HEK293T (cell line): ENCODE measurements around the gene CLASP2.
A peak's percentile ranks its signal among the peaks of the same experiment; 100 is the strongest.

Source experiments
- CTCF ChIA-PET: fragments of 350-600 bp; formaldehyde crosslinking; extraction: SDS; loops from one replicate; lab custom pipeline; 2021; ENCODE audit warnings: antibody characterized with exemption, inconsistent platforms; lab: Yijun Ruan, JAX
- POLR2A ChIA-PET: fragments of 350-600 bp; formaldehyde crosslinking; extraction: SDS; loops from one replicate; lab custom pipeline; 2020; ENCODE audit warnings: antibody characterized with exemption, inconsistent platforms; lab: Yijun Ruan, JAX
- DNase-seq: peaks from one replicate; pipeline ENCODE4 v3.0.0; 2012; ENCODE audit warnings: mixed read lengths; ENCODE audit errors: extremely low spot score
- ARNT ChIP-seq: fragments of 450-650 bp; IDR thresholded peaks from 2 replicates; pipeline ENCODE4 v1.6.1; 2017; ENCODE audit warnings: mild to moderate bottlenecking
- BHLHE40 ChIP-seq: fragments of 450-650 bp; IDR thresholded peaks from 2 replicates; pipeline ENCODE4 v1.6.1; 2016; ENCODE audit warnings: mild to moderate bottlenecking, moderate library complexity, borderline replicate concordance
- CTBP1 ChIP-seq: fragments of 450-650 bp; IDR thresholded peaks from 2 replicates; pipeline ENCODE4 v1.6.1; 2016; ENCODE audit warnings: borderline replicate concordance
- ELF4 ChIP-seq: fragments of 450-650 bp; IDR thresholded peaks from 2 replicates; pipeline ENCODE4 v1.6.1; 2017; ENCODE audit warnings: antibody characterized with exemption
- FOXA1 ChIP-seq: fragments of 450-650 bp; IDR thresholded peaks from 2 replicates; pipeline ENCODE4 v1.6.1; 2016; ENCODE audit warnings: mild to moderate bottlenecking
- FOXK2 ChIP-seq: fragments of 450-650 bp; IDR thresholded peaks from 2 replicates; pipeline ENCODE4 v1.6.1; 2016; ENCODE audit warnings: mild to moderate bottlenecking
- FOXM1 ChIP-seq: fragments of 450-650 bp; IDR thresholded peaks from 2 replicates; pipeline ENCODE4 v1.6.1; 2017; ENCODE audit warnings: mild to moderate bottlenecking, borderline replicate concordance
- HDGF ChIP-seq: fragments of 450-650 bp; IDR thresholded peaks from 2 replicates; pipeline ENCODE4 v1.6.1; 2017; ENCODE audit warnings: antibody characterized with exemption, borderline replicate concordance
- L3MBTL2 ChIP-seq: fragments of 450-650 bp; conservative IDR thresholded peaks from 2 replicates; pipeline ENCODE4 v1.6.1; 2016; ENCODE audit warnings: mild to moderate bottlenecking
- LEF1 ChIP-seq: fragments of 450-650 bp; IDR thresholded peaks from 2 replicates; pipeline ENCODE4 v1.6.1; 2017; ENCODE audit warnings: mild to moderate bottlenecking, borderline replicate concordance
- NFRKB ChIP-seq: fragments of 450-650 bp; IDR thresholded peaks from 2 replicates; pipeline ENCODE4 v1.6.1; 2016; ENCODE audit warnings: mild to moderate bottlenecking, moderate library complexity
- PKNOX1 ChIP-seq: fragments of 450-650 bp; IDR thresholded peaks from 2 replicates; pipeline ENCODE4 v1.6.1; 2016
- SP1 ChIP-seq: fragments of 450-650 bp; IDR thresholded peaks from 2 replicates; pipeline ENCODE4 v1.6.1; 2017
- SUZ12 ChIP-seq: fragments of 450-650 bp; IDR thresholded peaks from 2 replicates; pipeline ENCODE4 v1.6.1; 2016; ENCODE audit warnings: mild to moderate bottlenecking
- TARDBP ChIP-seq: fragments of 450-650 bp; IDR thresholded peaks from 2 replicates; pipeline ENCODE4 v1.6.1; 2016
- ZNF384 ChIP-seq: fragments of 450-650 bp; IDR thresholded peaks from 2 replicates; pipeline ENCODE4 v1.6.1; 2016

Gene CLASP2

GRCh38 chr3:33722626-33723370 lies 4.7 kb upstream of the CLASP2 start:
- CTCF ChIA-PET: no interaction called here
- TF ChIP-seq SP1 (no peak), FOXA1 (no peak), BHLHE40 (no peak), PKNOX1 (no peak), SUZ12 (no peak), NFRKB (no peak), ZNF384 (no peak), ARNT (no peak), FOXK2 (no peak)
- POLR2A ChIA-PET: no interaction called here
- no peak for DNase-seq

GRCh38 chr3:33722191-33722590 lies 4.1 kb upstream of the CLASP2 start:
- TF ChIP-seq SP1 (no peak), SUZ12 (no peak), ZNF384 (no peak), LEF1 (no peak), BHLHE40 (no peak), L3MBTL2 (no peak), PKNOX1 (no peak), FOXA1 (no peak), NFRKB (no peak), ELF4 (no peak), FOXK2 (no peak), TARDBP (no peak), HDGF (no peak), CTBP1 (no peak), FOXM1 (no peak), ARNT (no peak)
- ChIA-PET POLR2A (no interaction called here), CTCF (no interaction called here)
- no peak for DNase-seq

GRCh38 chr3:33718595-33718907 lies 497 bp upstream of the CLASP2 start:
- POLR2A ChIA-PET: no interaction called here

GRCh38 chr3:33717616-33717865 lies 513 bp downstream of the CLASP2 start:
- POLR2A ChIA-PET: interaction anchor here (0.6 to 1.4 kb wide), 5 partner anchors 18 to 73 kb away, joined by 3 to 8 read pairs (median 4); no protein-coding TSS in a partner anchor
- CTCF ChIA-PET: no interaction called here
- TF ChIP-seq ARNT (no peak), L3MBTL2 (peak; percentile 40)
- DNase-seq: peak; percentile 70

More at GRCh38 chr3:33718595-33718907, 497 bp upstream of the CLASP2 start:
- TF ChIP-seq L3MBTL2: 0 out of 2 replicates have a peak, but pooled peaks have one; percentile 32
- no peak for TF ChIP-seq HDGF
- CTCF ChIA-PET: no interaction called here
- DNase-seq: no peak

GRCh38 chr3:33716227-33716626 lies 1.8 kb downstream of the CLASP2 start:
- CTCF ChIA-PET: interaction anchor here (1.4 kb wide), 1 partner anchor 80 kb away, joined by 4 read pairs; no protein-coding TSS in a partner anchor

GRCh38 chr3:33711100-33711499 lies 7.0 kb downstream of the CLASP2 start:
- POLR2A ChIA-PET: no interaction called here

More at GRCh38 chr3:33716227-33716626, 1.8 kb downstream of the CLASP2 start:
- TF ChIP-seq TARDBP (no peak), ZNF384 (no peak), L3MBTL2 (no peak), NFRKB (no peak), LEF1 (no peak), BHLHE40 (no peak), FOXK2 (no peak), ARNT (no peak), FOXA1 (no peak), SUZ12 (no peak), ELF4 (no peak), HDGF (no peak), CTBP1 (no peak), SP1 (no peak), PKNOX1 (no peak)
- POLR2A ChIA-PET: no interaction called here
- DNase-seq: no peak

More at GRCh38 chr3:33711100-33711499, 7.0 kb downstream of the CLASP2 start:
- no peak for DNase-seq
- TF ChIP-seq LEF1 (no peak), ARNT (no peak), ZNF384 (no peak), SUZ12 (no peak), FOXK2 (no peak), L3MBTL2 (no peak), NFRKB (no peak), TARDBP (no peak), PKNOX1 (no peak), BHLHE40 (no peak), SP1 (no peak), ELF4 (no peak)
- CTCF ChIA-PET: no interaction called here
